HCT116 (cell line): ENCODE measurements around the gene PRKCZ. TPM values are rescaled to one million over a fixed set of nuclear protein-coding genes. Genes with fewer than 3 reads are reported as not detected.

Experiments
- ATAC-seq: fragments of 200-7000 bp; cut with Tn5 transposase; 2 replicates; pipeline ENCODE4 v1.9.1; 2020; ENCODE audit warnings: mild to moderate bottlenecking, moderate library complexity
- BruUV-seq: library from RNA; stranded (reverse); fragments of 400-500 nt; replicated peaks from 2 replicates; lab custom pipeline; 2021; lab: Mats Ljungman, UMichigan
- CTCF ChIA-PET: fragments of 300-600 bp; sonication (Branson Sonifier 250); formaldehyde crosslinking; loops from one replicate; lab custom pipeline; 2021; ENCODE audit warnings: antibody characterized with exemption; lab: Charles Lee
- POLR2A ChIA-PET: fragments of 300-600, 350-600 bp; sonication (Branson Sonifier 250); formaldehyde crosslinking; loops from one replicate; lab custom pipeline; 2021; ENCODE audit warnings: antibody characterized with exemption; lab: Charles Lee
- RAD21 ChIA-PET, 2 experiments: fragments of 300-600 bp; sonication (Branson Sonifier 250); formaldehyde crosslinking; loops; one replicate each; lab custom pipeline; 2023; ENCODE audit warnings: low total read pairs in 2 of 2; ENCODE audit not compliant: uncharacterized antibody in 2 of 2, unreplicated experiment in 2 of 2, low non-redundant PET in 1 of 2; lab: Charles Lee
- DNase-seq: peaks from one replicate; pipeline ENCODE4 v3.0.0-alpha.2; 2010; ENCODE audit warnings: low read depth, low spot score
- H2AFZ ChIP-seq: fragments of 200-600 bp; shearing (Covaris generic), sonication (generic); 2 replicates; pipeline ENCODE4 v1.6.1; 2017; ENCODE audit warnings: low read depth, mixed run types, mixed read lengths, antibody characterized with exemption, low read length; ENCODE audit not compliant: poor library complexity, severe bottlenecking
- H3K27ac ChIP-seq: 2 replicates; pipeline ENCODE4 v1.5.1; 2012; ENCODE audit warnings: low read depth, low read length
- H3K27me3 ChIP-seq: fragments of 200-600 bp; sonication (generic); 2 replicates; pipeline ENCODE4 v1.6.1; 2016; ENCODE audit warnings: mixed run types, low read length, mixed read lengths; ENCODE audit not compliant: insufficient read depth
- H3K36me3 ChIP-seq, 2 experiments: fragments of 200-500 bp in 1 of 2; fragments of 200-600 bp in 1 of 2; sonication (Bioruptor generic) in 1 of 2; sonication (generic) in 1 of 2; 2 replicates each; pipeline versions ENCODE4 v1.5.1 to v1.6.1; 2014 to 2016; ENCODE audit warnings: low read length in 2 of 2, inconsistent platforms in 1 of 2, mixed read lengths in 1 of 2, mixed run types in 1 of 2; ENCODE audit not compliant: insufficient read depth in 2 of 2, control insufficient read depth in 1 of 2
- H3K4me1 ChIP-seq, 2 experiments: fragments of 200-600 bp in 1 of 2; sonication (generic) in 1 of 2; 2 replicates each; pipeline versions ENCODE4 v1.5.1 to v1.6.1; 2012 to 2017; ENCODE audit warnings: low read length in 2 of 2, inconsistent platforms in 1 of 2, mild to moderate bottlenecking in 1 of 2, mixed read lengths in 1 of 2, mixed run types in 1 of 2, moderate library complexity in 1 of 2; ENCODE audit not compliant: insufficient read depth in 2 of 2, control insufficient read depth in 1 of 2
- H3K4me2 ChIP-seq: fragments of 200-600 bp; sonication (generic); 2 replicates; pipeline ENCODE4 v1.6.1; 2017; ENCODE audit warnings: mixed run types, low read length, mixed read lengths
- H3K4me3 ChIP-seq, 2 experiments: fragments of 200-600 bp in 1 of 2; sonication (generic) in 1 of 2; replicated peaks in 1 of 2; 2 replicates each; pipeline ENCODE4 v1.5.1; 2011 to 2016; ENCODE audit warnings: low read length in 2 of 2, control low read depth in 1 of 2, low read depth in 1 of 2, mild to moderate bottlenecking in 1 of 2, mixed read lengths in 1 of 2, mixed run types in 1 of 2
- H3K79me2 ChIP-seq: fragments of 200-600 bp; sonication (generic); 2 replicates; pipeline ENCODE4 v1.6.1; 2017; ENCODE audit warnings: mild to moderate bottlenecking, mixed run types, low read length, moderate library complexity, mixed read lengths; ENCODE audit not compliant: insufficient read depth
- H3K9ac ChIP-seq: fragments of 200-600 bp; sonication (generic); 2 replicates; pipeline ENCODE4 v1.6.1; 2016; ENCODE audit warnings: low read length, mixed read lengths
- H3K9me2 ChIP-seq: fragments of 200-600 bp; sonication (generic), shearing (Covaris generic); 2 replicates; pipeline ENCODE4 v1.6.1; 2017; ENCODE audit warnings: mixed run types, mild to moderate bottlenecking, moderate library complexity; ENCODE audit not compliant: insufficient read depth
- H3K9me3 ChIP-seq, 2 experiments: fragments of 200-500 bp in 1 of 2; fragments of 200-600 bp in 1 of 2; sonication (Bioruptor generic) in 1 of 2; sonication (generic) in 1 of 2; 2 replicates each; pipeline ENCODE4 v1.6.1; 2014 to 2017; ENCODE audit warnings: low read length in 2 of 2, mixed read lengths in 2 of 2, inconsistent platforms in 1 of 2, low read depth in 1 of 2, mild to moderate bottlenecking in 1 of 2, mixed run types in 1 of 2, moderate library complexity in 1 of 2; ENCODE audit not compliant: control insufficient read depth in 1 of 2, insufficient read depth in 1 of 2
- H4K20me1 ChIP-seq: fragments of 200-600 bp; sonication (generic), shearing (Covaris generic); 2 replicates; pipeline ENCODE4 v1.6.1; 2017; ENCODE audit warnings: mixed run types, mild to moderate bottlenecking, moderate library complexity; ENCODE audit not compliant: insufficient read depth
- ATF3 ChIP-seq: IDR thresholded peaks from 2 replicates; pipeline ENCODE4 v1.6.1; 2012
- CBX3 ChIP-seq: IDR thresholded peaks from 2 replicates; pipeline ENCODE4 v1.6.1; 2012; ENCODE audit warnings: low read depth
- CTCF ChIP-seq, 3 experiments: fragments of 200-600 bp in 1 of 3; sonication (generic) in 1 of 3; IDR thresholded peaks in 2 of 3; conservative IDR thresholded peaks in 1 of 3; 2 replicates each; pipeline ENCODE4 v1.5.1; 2012 to 2017; ENCODE audit warnings: low read depth in 2 of 3, low read length in 2 of 3, antibody characterized with exemption in 1 of 3, borderline replicate concordance in 1 of 3, control low read depth in 1 of 3, mild to moderate bottlenecking in 1 of 3, mixed read lengths in 1 of 3, mixed run types in 1 of 3, moderate library complexity in 1 of 3; ENCODE audit not compliant: insufficient read depth in 1 of 3
- FOSL1 ChIP-seq: IDR thresholded peaks from 2 replicates; pipeline ENCODE4 v1.6.1; 2012; ENCODE audit warnings: low read depth
- MAX ChIP-seq: IDR thresholded peaks from 2 replicates; pipeline ENCODE4 v1.6.1; 2012
- SIN3A ChIP-seq: IDR thresholded peaks from 2 replicates; pipeline ENCODE4 v1.6.1; 2012; ENCODE audit warnings: low read depth
- ZNF274 ChIP-seq: fragments of 200-500 bp; sonication (Bioruptor generic); IDR thresholded peaks from 2 replicates; pipeline ENCODE4 v1.6.1; 2014; ENCODE audit warnings: mild to moderate bottlenecking, low read depth, low read length, inconsistent platforms
- intact Hi-C: fragments of 100-400 bp; cut with micrococcal nuclease; formaldehyde crosslinking; loops from 2 replicates; pipeline ENCODE4 v1.10.0; 2022
- total RNA-seq: library from RNA; stranded (reverse); gene quantifications from one replicate; pipeline ENCODE4 v1.2.1, GENCODE V29; 2021; ENCODE audit not compliant: unreplicated experiment

The PRKCZ gene
- total RNA-seq, 1 experiment from 2014 or later, result 46.8 TPM

- H4K20me1 ChIP-seq, result no peaks in the 10 kb centered on the region
- no peaks in the 10 kb centered on the region for H3K9me2 ChIP-seq
- H3K27ac ChIP-seq, result no peak overlapping the region
- peaks cover 0 to 8% of the 10 kb centered on the region in 2 experiments; a peak in 1 of 4 replicates for H3K4me1 ChIP-seq
- CTCF ChIA-PET, result no interaction called here
- no peak overlapping the region for H3K4me3 ChIP-seq
- H3K9ac ChIP-seq, result no peak overlapping the region
- peaks cover 0 to 5% of the 10 kb centered on the region in 2 experiments; a peak in 1 of 4 replicates for H3K36me3 ChIP-seq
- H3K4me2 ChIP-seq, result no peak overlapping the region
- TF ChIP-seq SIN3A (no peak), ATF3 (no peak), CBX3 (no peak), MAX (no peak), CTCF (IDR thresholded peaks at IDR 0.05 in 2 of 3, conservative IDR thresholded peaks at IDR 0.05 in 1 of 3; ENCODE audit: borderline replicate concordance in 1 of 3, insufficient read depth in 1 of 3, low read depth in 2 of 3, low read length in 2 of 3) (no peak)
- DNase-seq (no peak), ATAC-seq (no peak)
- intact Hi-C loops, result no loop called here
- RAD21 ChIA-PET, result interaction anchor here in 1 of 2 experiments (0.6 kb wide), 1 partner anchor 136 kb away, joined by 3 read pairs; no protein-coding TSS in a partner anchor
- no peak overlapping the region for H2AFZ ChIP-seq
- POLR2A ChIA-PET, result no interaction called here
- no TSS peak for BruUV-seq
- H3K27me3 ChIP-seq, result no peaks in the 10 kb centered on the region
- no peaks in the 10 kb centered on the region for H3K79me2 ChIP-seq
- H3K9me3 ChIP-seq, result no peaks in the 10 kb centered on the region
Observed at GRCh38 chr1:2177946-2178538, 127.8 kb downstream of the PRKCZ start.

GRCh38 chr1:2178875-2179274 lies 128.7 kb downstream of the PRKCZ start:
- no peak for TF ChIP-seq FOSL1
- TF ChIP-seq ZNF274, result no peak
- no peaks in the 10 kb centered on the region for H3K9me3 ChIP-seq
- no peaks in the 10 kb centered on the region for H3K27me3 ChIP-seq
- ChIA-PET POLR2A (no interaction called here), RAD21 (no interaction called here), CTCF (no interaction called here)
- H3K9ac ChIP-seq, result no peak overlapping the region
- ATAC-seq, result no peak
- H4K20me1 ChIP-seq, result no peaks in the 10 kb centered on the region
- peaks cover 0 to 5% of the 10 kb centered on the region in 2 experiments; a peak in 1 of 4 replicates for H3K36me3 ChIP-seq
- no peak overlapping the region for H2AFZ ChIP-seq
- H3K9me2 ChIP-seq, result no peaks in the 10 kb centered on the region
- no TSS peak for BruUV-seq
- H3K4me3 ChIP-seq, result no peak overlapping the region
- peaks cover 0 to 8% of the 10 kb centered on the region in 2 experiments; a peak in 1 of 4 replicates for H3K4me1 ChIP-seq
- no peak overlapping the region for H3K4me2 ChIP-seq
- intact Hi-C loops, result no loop called here
- DNase-seq, result no peak
- H3K27ac ChIP-seq, result no peak overlapping the region
- no peaks in the 10 kb centered on the region for H3K79me2 ChIP-seq
